ENCODE results near the gene MYO5A. TPM values are rescaled to one million over a fixed set of nuclear protein-coding genes. Genes with fewer than 3 reads are reported as not detected.
"Not testable (repeated sequence)": the region's sequence is repeated elsewhere in the genome, so short reads cannot be mapped to it uniquely, and the experiment has no call there.

Gene MYO5A
- total RNA-seq, 1 experiment from 2014 or later = 29.2 TPM

GRCh38 chr15:52439470-52439869, 89.2 kb downstream of the MYO5A start (continued):
- TF ChIP-seq AFF4 (CRISPR knock-in tag; IDR thresholded peaks at IDR 0.05; ENCODE audit: borderline replicate concordance) (no peak), NFYB (CRISPR knock-in tag; conservative IDR thresholded peaks at IDR 0.05; ENCODE audit: low read depth) (no peak), SMAD4 (CRISPR knock-in tag; IDR thresholded peaks at IDR 0.05) (no peak), NR3C1 (CRISPR knock-in tag; conservative IDR thresholded peaks at IDR 0.05; ENCODE audit: low read depth) (no peak), ERG (CRISPR knock-in tag; IDR thresholded peaks at IDR 0.05) (no peak), TEAD4 (CRISPR knock-in tag; IDR thresholded peaks at IDR 0.05) (no peak), HMGA2 (CRISPR knock-in tag; IDR thresholded peaks at IDR 0.05) (no peak), SMAD3 (CRISPR knock-in tag; IDR thresholded peaks at IDR 0.05; ENCODE audit: borderline replicate concordance) (no peak), OVOL2 (CRISPR knock-in tag; IDR thresholded peaks at IDR 0.05; ENCODE audit: borderline replicate concordance) (no peak), CBFB (CRISPR knock-in tag; IDR thresholded peaks at IDR 0.05; ENCODE audit: low read depth) (no peak), ZNF138 (CRISPR knock-in tag; conservative IDR thresholded peaks at IDR 0.05) (no peak), MAX (CRISPR knock-in tag; IDR thresholded peaks at IDR 0.05) (no peak)
- TF ChIP-seq, protein P1, sequence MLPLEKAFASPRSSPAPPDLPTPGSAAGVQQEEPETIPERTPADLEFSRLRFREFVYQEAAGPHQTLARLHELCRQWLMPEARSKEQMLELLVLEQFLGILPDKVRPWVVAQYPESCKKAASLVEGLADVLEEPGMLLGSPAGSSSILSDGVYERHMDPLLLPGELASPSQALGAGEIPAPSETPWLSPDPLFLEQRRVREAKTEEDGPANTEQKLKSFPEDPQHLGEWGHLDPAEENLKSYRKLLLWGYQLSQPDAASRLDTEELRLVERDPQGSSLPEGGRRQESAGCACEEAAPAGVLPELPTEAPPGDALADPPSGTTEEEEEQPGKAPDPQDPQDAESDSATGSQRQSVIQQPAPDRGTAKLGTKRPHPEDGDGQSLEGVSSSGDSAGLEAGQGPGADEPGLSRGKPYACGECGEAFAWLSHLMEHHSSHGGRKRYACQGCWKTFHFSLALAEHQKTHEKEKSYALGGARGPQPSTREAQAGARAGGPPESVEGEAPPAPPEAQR (CRISPR knock-in tag; IDR thresholded peaks at IDR 0.05) = no peak
- TF ChIP-seq, protein P2, sequence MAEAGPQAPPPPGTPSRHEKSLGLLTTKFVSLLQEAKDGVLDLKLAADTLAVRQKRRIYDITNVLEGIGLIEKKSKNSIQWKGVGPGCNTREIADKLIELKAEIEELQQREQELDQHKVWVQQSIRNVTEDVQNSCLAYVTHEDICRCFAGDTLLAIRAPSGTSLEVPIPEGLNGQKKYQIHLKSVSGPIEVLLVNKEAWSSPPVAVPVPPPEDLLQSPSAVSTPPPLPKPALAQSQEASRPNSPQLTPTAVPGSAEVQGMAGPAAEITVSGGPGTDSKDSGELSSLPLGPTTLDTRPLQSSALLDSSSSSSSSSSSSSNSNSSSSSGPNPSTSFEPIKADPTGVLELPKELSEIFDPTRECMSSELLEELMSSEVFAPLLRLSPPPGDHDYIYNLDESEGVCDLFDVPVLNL (CRISPR knock-in tag; IDR thresholded peaks at IDR 0.05; ENCODE audit: borderline replicate concordance, low read depth) = no peak

- Mint-ChIP-seq H3K4me1 (peaks cover 19% of the 10 kb centered on the region), H3K27ac (peak overlapping the region; percentile 43; the same call in 1 of the 2 replicates)
- CTCF ChIA-PET; ATAC-seq; POLR2A ChIA-PET; H3K36me3 Mint-ChIP-seq; H3K27me3 Mint-ChIP-seq (ENCODE audit: low read depth); DNase-seq (ENCODE audit: low spot score); H3K4me3 Mint-ChIP-seq; H3K9me3 Mint-ChIP-seq: not testable (repeated sequence)
Observed at GRCh38 chr15:52439042-52439441, 89.6 kb downstream of the MYO5A start.

DNA sequence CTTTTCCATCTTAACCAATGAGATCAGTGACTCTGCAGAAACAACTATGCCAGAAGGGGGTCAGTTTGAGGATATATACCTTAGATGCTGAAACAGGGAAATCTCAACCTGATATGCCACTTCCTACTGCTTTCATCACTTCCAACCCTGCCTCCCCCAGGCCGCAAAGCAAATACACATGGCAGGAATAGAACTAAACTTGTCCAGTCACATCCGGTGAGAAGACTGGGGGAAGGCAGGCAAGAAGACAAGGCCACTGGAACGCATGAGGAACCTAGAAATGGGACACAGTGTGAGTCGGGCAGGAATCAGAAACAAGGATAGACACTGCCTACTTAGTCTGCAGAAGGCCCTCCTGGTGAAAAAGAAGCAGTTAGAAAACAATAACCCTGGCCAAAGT, 90.6 kb downstream of the MYO5A start:
- peaks cover 19% of the 10 kb centered on the region for H3K4me1 Mint-ChIP-seq
- no peaks in the 10 kb centered on the region; the same call in 1 of the 2 replicates for H3K27me3 Mint-ChIP-seq (ENCODE audit: low read depth)
- H3K36me3 Mint-ChIP-seq = 0 out of 2 replicates have a peak, but pooled peaks cover 4% of the 10 kb centered on the region
- ATAC-seq (no peak), DNase-seq (ENCODE audit: low spot score) (no peak)
- no peak overlapping the region for H3K4me3 Mint-ChIP-seq
- H3K9me3 Mint-ChIP-seq = peaks cover 7% of the 10 kb centered on the region
- ChIA-PET CTCF (interaction anchor here (0.6 kb wide), 1 partner anchor 681 kb away, joined by 5 read pairs; no protein-coding TSS in a partner anchor), POLR2A (interaction anchor here (0.7 kb wide), 1 partner anchor 23 kb away, joined by 6 read pairs; no protein-coding TSS in a partner anchor)
- no peak overlapping the region for H3K27ac Mint-ChIP-seq
- TF ChIP-seq KAT7 (CRISPR knock-in tag; IDR thresholded peaks at IDR 0.05; ENCODE audit: borderline replicate concordance) (no peak), ZNF416 (CRISPR knock-in tag; IDR thresholded peaks at IDR 0.05) (no peak), JAZF1 (CRISPR knock-in tag; IDR thresholded peaks at IDR 0.05) (no peak), SMAD4 (CRISPR knock-in tag; IDR thresholded peaks at IDR 0.05) (no peak), FOXP4 (CRISPR knock-in tag; IDR thresholded peaks at IDR 0.05) (no peak)
- TF ChIP-seq, protein P3, sequence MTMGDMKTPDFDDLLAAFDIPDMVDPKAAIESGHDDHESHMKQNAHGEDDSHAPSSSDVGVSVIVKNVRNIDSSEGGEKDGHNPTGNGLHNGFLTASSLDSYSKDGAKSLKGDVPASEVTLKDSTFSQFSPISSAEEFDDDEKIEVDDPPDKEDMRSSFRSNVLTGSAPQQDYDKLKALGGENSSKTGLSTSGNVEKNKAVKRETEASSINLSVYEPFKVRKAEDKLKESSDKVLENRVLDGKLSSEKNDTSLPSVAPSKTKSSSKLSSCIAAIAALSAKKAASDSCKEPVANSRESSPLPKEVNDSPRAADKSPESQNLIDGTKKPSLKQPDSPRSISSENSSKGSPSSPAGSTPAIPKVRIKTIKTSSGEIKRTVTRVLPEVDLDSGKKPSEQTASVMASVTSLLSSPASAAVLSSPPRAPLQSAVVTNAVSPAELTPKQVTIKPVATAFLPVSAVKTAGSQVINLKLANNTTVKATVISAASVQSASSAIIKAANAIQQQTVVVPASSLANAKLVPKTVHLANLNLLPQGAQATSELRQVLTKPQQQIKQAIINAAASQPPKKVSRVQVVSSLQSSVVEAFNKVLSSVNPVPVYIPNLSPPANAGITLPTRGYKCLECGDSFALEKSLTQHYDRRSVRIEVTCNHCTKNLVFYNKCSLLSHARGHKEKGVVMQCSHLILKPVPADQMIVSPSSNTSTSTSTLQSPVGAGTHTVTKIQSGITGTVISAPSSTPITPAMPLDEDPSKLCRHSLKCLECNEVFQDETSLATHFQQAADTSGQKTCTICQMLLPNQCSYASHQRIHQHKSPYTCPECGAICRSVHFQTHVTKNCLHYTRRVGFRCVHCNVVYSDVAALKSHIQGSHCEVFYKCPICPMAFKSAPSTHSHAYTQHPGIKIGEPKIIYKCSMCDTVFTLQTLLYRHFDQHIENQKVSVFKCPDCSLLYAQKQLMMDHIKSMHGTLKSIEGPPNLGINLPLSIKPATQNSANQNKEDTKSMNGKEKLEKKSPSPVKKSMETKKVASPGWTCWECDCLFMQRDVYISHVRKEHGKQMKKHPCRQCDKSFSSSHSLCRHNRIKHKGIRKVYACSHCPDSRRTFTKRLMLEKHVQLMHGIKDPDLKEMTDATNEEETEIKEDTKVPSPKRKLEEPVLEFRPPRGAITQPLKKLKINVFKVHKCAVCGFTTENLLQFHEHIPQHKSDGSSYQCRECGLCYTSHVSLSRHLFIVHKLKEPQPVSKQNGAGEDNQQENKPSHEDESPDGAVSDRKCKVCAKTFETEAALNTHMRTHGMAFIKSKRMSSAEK (CRISPR knock-in tag; IDR thresholded peaks at IDR 0.05; ENCODE audit: borderline replicate concordance) = no peak
